ENCODE measurements around the gene HNRNPU. TPM values are rescaled to one million over a fixed set of nuclear protein-coding genes. Genes with fewer than 3 reads are reported as not detected.

Gene HNRNPU
- total RNA-seq, 1 donor from 2014 or later: 299 TPM

DNA sequence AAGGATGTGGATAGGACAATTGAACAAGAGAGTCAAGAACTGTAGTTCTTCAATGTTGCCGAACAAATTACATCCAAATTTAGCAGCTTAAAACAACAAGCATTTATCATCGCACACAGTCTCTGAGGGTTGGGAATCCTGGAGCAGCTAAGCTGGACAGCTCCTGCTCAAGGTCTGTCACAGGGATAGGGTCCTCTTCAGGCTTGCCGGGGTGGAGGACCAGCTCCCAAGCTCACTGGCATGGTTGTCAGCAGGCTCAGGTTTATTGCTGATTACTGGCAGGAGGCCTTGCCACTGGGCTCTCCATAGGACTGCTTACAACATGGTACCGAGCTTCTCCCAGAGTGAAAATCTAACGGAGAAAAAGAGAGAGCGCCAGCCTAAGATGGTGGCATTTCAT lies 51.0 kb downstream of the HNRNPU start:
- Mint-ChIP-seq H3K27ac (ENCODE audit: unreplicated experiment) (no peak overlapping the region), H3K4me1 (ENCODE audit: unreplicated experiment) (peaks cover 4% of the 10 kb centered on the region), H3K27me3 (ENCODE audit: unreplicated experiment) (peaks cover 14% of the 10 kb centered on the region), H3K36me3 (ENCODE audit: unreplicated experiment) (no peaks in the 10 kb centered on the region), H3K4me3 (ENCODE audit: unreplicated experiment) (no peak overlapping the region), H3K9me3 (ENCODE audit: unreplicated experiment) (no peaks in the 10 kb centered on the region)
- DNase-seq (ENCODE audit: extremely low spot score, unreplicated experiment): no peak
- TF ChIP-seq, protein P1, sequence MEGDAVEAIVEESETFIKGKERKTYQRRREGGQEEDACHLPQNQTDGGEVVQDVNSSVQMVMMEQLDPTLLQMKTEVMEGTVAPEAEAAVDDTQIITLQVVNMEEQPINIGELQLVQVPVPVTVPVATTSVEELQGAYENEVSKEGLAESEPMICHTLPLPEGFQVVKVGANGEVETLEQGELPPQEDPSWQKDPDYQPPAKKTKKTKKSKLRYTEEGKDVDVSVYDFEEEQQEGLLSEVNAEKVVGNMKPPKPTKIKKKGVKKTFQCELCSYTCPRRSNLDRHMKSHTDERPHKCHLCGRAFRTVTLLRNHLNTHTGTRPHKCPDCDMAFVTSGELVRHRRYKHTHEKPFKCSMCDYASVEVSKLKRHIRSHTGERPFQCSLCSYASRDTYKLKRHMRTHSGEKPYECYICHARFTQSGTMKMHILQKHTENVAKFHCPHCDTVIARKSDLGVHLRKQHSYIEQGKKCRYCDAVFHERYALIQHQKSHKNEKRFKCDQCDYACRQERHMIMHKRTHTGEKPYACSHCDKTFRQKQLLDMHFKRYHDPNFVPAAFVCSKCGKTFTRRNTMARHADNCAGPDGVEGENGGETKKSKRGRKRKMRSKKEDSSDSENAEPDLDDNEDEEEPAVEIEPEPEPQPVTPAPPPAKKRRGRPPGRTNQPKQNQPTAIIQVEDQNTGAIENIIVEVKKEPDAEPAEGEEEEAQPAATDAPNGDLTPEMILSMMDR (IDR thresholded peaks at IDR 0.05): no peak

DNA sequence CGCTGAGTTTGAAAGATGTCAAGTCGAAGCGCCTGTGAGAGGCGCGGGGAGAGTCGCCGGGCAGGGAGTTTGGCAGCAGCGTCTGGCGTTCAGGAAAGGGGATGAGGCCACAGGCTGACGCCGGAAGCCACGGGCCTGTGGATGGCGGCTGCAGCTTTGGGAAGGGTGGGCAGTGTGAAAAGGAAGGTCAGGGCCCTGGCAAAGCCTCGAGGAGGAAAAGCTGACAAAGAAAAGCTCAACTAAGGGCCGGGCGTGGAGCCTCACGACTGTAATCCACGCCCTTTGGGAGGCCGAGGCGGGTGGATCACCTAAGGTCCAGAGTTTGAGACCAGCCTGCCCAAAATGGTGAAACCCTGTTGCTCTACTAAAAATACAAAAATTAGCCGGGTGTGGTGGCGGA lies 54.1 kb downstream of the HNRNPU start:
- no peaks in the 10 kb centered on the region for H3K9me3 Mint-ChIP-seq (ENCODE audit: unreplicated experiment)
- TF ChIP-seq, protein P1 (IDR thresholded peaks at IDR 0.05): no peak
- H3K4me3 Mint-ChIP-seq (ENCODE audit: unreplicated experiment): no peak overlapping the region
- no peak for DNase-seq (ENCODE audit: extremely low spot score, unreplicated experiment)
- H3K27me3 Mint-ChIP-seq (ENCODE audit: unreplicated experiment): peaks cover 9% of the 10 kb centered on the region
- H3K27ac Mint-ChIP-seq (ENCODE audit: unreplicated experiment): no peak overlapping the region
- no peaks in the 10 kb centered on the region for H3K36me3 Mint-ChIP-seq (ENCODE audit: unreplicated experiment)
- H3K4me1 Mint-ChIP-seq (ENCODE audit: unreplicated experiment): no peaks in the 10 kb centered on the region

DNA sequence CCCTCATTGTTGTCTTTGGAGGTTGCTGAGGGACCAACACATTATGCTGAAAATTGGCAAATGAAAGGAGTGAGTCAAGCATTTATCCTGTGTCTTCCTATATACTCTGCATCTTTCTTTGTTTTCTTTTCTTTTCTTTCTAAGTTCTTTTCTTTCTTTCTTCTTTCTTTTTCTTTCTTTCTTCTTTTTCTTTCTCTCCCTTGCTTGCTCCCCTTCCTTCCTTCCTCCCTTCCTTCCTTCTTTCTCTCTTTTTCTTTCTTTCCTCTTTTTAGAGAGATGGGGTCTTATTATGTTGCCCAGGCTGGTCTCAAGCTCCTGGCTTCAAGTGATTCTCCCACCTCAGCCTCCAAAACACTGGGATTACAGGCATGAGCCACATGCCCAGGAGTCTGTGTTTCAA lies 57.2 kb downstream of the HNRNPU start:
- no peaks in the 10 kb centered on the region for H3K4me1 Mint-ChIP-seq (ENCODE audit: unreplicated experiment)
- no peaks in the 10 kb centered on the region for H3K27me3 Mint-ChIP-seq (ENCODE audit: unreplicated experiment)
- H3K27ac Mint-ChIP-seq (ENCODE audit: unreplicated experiment): no peak overlapping the region
- no peak overlapping the region for H3K4me3 Mint-ChIP-seq (ENCODE audit: unreplicated experiment)
- no peaks in the 10 kb centered on the region for H3K9me3 Mint-ChIP-seq (ENCODE audit: unreplicated experiment)
- DNase-seq (ENCODE audit: extremely low spot score, unreplicated experiment): no peak
- H3K36me3 Mint-ChIP-seq (ENCODE audit: unreplicated experiment): no peaks in the 10 kb centered on the region
- TF ChIP-seq, protein P1 (IDR thresholded peaks at IDR 0.05): no peak

DNA sequence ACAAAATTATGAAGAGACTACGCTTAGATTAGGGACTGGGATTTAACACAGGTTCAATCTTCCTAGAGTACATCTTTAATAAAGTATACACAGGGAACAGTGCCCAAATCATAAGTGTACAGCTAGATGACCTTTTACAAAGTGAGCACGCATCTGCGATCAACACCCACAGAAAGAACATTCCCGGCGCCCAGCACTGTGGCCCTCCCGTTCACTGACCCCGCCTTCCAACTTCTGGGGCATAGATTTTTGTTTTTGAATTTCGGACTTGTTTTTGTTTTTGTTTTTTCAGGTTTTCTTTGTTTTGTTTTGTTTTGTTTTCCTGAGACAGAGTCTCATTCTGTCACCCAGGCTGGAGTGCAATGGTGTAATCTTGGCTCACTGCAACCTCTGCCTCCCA lies 59.5 kb downstream of the HNRNPU start:
- Mint-ChIP-seq H3K9me3 (ENCODE audit: unreplicated experiment) (no peaks in the 10 kb centered on the region), H3K36me3 (ENCODE audit: unreplicated experiment) (no peaks in the 10 kb centered on the region), H3K4me3 (ENCODE audit: unreplicated experiment) (no peak overlapping the region), H3K27me3 (ENCODE audit: unreplicated experiment) (no peaks in the 10 kb centered on the region), H3K4me1 (ENCODE audit: unreplicated experiment) (no peaks in the 10 kb centered on the region), H3K27ac (ENCODE audit: unreplicated experiment) (no peak overlapping the region)
- TF ChIP-seq, protein P1 (IDR thresholded peaks at IDR 0.05): no peak
- no peak for DNase-seq (ENCODE audit: extremely low spot score, unreplicated experiment)

DNA sequence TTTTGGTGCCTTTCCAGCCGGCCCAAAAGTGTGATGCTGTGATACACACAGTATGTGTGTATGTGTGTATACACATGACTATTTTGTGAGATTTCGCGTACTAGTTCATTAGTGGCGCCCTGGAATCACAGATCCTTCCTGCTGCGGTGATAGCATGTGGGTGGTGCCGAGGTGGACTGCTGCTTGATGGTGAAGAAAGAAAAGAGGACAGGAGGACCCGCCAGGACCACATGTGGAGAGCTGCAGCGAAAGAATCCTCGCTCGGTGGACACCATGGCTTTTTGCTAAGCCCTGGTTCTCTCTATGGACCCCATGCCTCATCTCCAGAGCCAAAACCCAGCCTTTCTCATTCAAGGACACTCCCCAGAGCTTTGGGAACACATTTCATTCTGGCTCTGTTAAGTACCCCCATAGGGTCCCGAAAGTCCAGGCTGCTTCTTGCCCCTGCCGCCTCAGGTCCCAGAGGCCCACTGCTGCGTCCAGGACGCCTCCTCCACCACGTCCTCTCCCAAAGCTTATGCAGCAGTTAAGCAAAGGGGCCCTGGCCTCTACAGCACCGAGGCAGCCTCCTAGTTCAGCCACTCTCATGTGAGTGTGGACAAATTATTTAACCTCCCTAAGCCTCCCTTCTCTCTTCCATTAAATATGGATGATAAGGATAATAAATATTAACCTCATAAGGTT lies 61.6 kb downstream of the HNRNPU start:
- no peak overlapping the region for H3K27ac Mint-ChIP-seq (ENCODE audit: unreplicated experiment)

More for the DNA sequence above, 61.6 kb downstream of the HNRNPU start:
- H3K36me3 Mint-ChIP-seq (ENCODE audit: unreplicated experiment): no peaks in the 10 kb centered on the region
- TF ChIP-seq, protein P1 (IDR thresholded peaks at IDR 0.05): no peak
- DNase-seq (ENCODE audit: extremely low spot score, unreplicated experiment): no peak
- no peaks in the 10 kb centered on the region for H3K9me3 Mint-ChIP-seq (ENCODE audit: unreplicated experiment)
- no peak overlapping the region for H3K4me3 Mint-ChIP-seq (ENCODE audit: unreplicated experiment)
- H3K4me1 Mint-ChIP-seq (ENCODE audit: unreplicated experiment): peaks cover 3% of the 10 kb centered on the region
- no peaks in the 10 kb centered on the region for H3K27me3 Mint-ChIP-seq (ENCODE audit: unreplicated experiment)

Data from osteocyte (in vitro differentiated cells).